AG09309 (cell line): ENCODE measurements around the gene POU6F2.

Experiments used
- DNase-seq: peaks from one replicate; pipeline ENCODE4 v3.0.0-alpha.2; 2010; ENCODE audit warnings: low read depth
- H3K4me3 ChIP-seq: 2 replicates; pipeline ENCODE4 v1.5.1; 2011; ENCODE audit warnings: mild to moderate bottlenecking, low read depth, low read length, moderate library complexity; ENCODE audit not compliant: control insufficient read depth
- TF ChIP-seq, protein P1 (sequence below): IDR thresholded peaks from 2 replicates; pipeline ENCODE4 v1.5.1; 2011; ENCODE audit warnings: mild to moderate bottlenecking, low read depth, low read length, inconsistent platforms; ENCODE audit not compliant: insufficient read depth, control insufficient read depth; ENCODE audit errors: missing control alignments

Gene POU6F2

DNA sequence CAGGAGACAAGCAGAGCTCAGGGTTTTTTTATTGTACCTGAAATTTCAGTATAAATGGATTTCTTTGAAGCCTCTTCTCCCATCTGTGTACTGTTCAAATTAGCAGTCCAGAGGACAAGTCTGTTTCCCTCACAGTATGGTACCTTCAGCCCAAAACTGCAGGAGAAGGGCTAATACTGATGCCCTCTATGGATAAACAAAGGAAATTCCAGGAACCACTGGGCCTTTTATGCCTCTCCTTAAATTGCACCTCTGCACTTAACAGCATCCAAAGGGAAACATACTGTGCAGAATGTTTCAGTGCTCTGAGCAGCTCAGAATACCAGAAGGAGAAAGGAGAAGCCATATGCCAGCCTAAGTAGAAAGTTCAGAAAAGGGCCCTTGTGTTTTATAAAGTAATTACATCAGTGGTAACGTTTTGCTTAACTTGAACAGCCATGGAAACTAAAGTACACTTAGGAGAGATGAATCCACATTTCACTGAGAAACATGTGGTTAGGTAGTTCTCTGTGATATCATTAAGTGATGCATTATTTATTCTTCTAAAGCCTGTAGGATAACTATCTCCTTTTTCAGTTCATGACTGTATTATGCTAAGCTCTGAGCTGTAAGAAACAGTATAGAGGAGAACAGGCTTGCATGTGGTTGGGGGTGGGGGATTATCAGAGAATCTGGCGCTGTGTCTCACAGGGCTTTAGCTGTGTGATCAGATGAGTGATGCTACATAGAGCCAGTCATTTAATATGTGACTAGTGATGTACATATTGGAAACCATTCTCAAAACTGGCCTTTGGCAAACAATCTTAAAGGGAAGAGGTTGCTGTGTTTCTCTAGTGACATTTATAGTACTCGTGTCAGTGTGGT lies 111.3 kb downstream of the POU6F2 start:
- H3K4me3 ChIP-seq: no peak overlapping the region
- no peak for DNase-seq
- TF ChIP-seq, protein P1, sequence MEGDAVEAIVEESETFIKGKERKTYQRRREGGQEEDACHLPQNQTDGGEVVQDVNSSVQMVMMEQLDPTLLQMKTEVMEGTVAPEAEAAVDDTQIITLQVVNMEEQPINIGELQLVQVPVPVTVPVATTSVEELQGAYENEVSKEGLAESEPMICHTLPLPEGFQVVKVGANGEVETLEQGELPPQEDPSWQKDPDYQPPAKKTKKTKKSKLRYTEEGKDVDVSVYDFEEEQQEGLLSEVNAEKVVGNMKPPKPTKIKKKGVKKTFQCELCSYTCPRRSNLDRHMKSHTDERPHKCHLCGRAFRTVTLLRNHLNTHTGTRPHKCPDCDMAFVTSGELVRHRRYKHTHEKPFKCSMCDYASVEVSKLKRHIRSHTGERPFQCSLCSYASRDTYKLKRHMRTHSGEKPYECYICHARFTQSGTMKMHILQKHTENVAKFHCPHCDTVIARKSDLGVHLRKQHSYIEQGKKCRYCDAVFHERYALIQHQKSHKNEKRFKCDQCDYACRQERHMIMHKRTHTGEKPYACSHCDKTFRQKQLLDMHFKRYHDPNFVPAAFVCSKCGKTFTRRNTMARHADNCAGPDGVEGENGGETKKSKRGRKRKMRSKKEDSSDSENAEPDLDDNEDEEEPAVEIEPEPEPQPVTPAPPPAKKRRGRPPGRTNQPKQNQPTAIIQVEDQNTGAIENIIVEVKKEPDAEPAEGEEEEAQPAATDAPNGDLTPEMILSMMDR: no peak

DNA sequence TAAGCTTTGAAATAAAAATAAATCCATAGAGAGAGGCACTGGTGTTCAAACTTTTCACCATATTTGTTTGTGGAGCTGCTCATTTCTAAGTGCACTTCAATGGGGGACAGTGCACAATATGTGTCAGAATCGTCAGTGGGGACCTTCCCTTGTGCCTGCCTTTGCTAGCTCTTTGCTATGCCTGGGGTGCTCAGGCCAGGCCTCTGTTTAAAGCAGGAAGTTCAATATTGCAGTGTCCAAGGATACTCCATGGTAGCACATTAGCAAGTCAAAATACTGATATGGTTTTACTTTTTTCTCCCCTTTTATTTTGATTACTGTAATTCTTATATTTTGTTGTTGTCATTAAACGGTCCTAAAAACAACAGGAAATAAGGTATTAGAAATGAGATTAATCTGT lies 113.4 kb downstream of the POU6F2 start:
- no peak overlapping the region for H3K4me3 ChIP-seq
- TF ChIP-seq, protein P1: no peak
- no peak for DNase-seq

DNA sequence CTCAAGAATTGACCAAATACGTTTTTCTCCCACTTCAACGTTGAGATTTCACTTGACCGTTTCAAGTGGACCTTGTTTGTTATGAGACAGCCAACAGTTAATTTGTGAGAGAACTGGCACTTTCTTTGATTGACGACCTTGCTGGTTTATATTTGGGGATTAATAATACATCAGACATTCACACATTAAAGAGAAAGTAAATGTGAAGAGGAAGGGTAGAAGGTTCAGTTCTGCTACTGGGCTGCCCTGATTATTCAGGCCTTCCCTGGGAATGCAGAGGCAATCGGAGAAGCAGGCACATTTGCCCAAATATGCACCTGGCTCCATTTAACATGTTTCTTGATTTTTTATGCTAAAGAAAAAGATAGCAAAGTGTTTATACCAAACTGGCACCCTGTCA lies 114.1 kb downstream of the POU6F2 start:
- no peak for DNase-seq
- no peak overlapping the region for H3K4me3 ChIP-seq
- TF ChIP-seq, protein P1: no peak

DNA sequence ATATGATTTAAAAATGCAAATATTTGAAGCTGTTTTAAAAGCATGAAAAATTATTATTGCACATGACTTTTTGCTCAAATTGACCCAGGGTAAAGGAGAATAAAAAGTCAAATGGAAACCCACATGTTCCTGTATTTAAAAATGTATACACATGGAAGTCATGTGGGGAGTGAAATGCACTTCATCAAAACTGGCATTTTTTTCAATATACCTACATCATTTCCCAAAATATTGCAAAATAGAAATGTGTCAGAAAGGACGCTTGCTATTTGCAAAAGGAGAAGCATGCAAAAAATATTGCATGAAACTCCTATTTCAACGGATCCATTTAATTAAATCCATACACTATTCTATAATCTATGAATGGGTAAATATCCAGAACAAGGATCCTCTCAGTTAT lies 117.0 kb downstream of the POU6F2 start:
- TF ChIP-seq, protein P1: no peak
- no peak overlapping the region for H3K4me3 ChIP-seq
- DNase-seq: no peak

DNA sequence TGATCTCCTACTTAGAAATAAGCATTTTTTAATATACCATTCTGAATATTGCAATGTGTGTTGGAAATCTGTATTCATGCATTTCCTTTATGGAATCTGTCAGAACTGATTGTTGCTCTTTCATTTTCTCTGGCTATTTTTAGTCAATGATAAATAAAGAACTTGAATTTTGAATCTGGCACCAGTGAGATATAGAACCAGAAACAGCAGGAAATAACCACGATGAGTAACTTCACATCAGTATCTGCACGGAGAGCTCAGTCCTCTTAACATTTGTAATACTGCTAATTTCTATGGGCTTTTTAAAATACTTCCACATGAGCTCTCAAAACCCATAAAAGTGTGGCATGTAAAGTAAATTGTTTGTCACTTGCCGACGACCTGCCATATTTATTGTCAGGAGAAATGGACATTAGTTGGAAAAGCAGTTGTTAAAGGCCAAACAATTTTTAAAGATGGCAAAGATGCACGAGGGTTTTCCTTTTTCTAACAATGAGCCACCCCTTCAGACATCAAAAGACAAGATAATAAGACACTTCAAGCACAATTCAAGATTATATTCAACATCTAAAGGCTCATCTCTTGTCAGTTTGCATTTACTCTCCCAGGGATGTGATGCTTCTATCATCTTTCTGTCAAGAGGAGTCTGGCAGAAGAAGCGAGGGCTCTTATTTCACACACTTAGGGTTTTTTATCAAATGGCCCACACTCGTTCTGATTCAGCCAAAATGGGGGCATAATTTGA lies 118.3 kb downstream of the POU6F2 start:
- no peak overlapping the region for H3K4me3 ChIP-seq
- DNase-seq: no peak
- TF ChIP-seq, protein P1: no peak

DNA sequence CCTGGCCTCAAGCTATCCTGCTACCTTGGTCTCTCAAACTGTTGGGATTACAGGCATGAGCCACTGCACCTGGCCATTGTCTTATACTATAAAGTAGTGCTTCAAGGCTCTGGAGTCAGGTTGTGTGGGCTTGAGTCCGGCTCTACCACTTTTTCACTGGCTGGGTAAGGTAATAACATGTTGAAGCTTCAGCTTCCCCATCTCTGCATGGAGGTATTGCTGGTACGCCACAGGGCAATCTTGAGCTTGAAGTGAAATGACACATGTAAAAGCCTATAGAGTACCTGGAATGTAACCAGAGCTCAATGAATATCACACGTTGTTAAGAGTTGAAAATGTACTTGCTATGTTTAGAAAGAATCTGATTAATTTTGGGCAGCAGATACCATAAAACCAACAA lies 120.8 kb downstream of the POU6F2 start:
- no peak overlapping the region for H3K4me3 ChIP-seq
- TF ChIP-seq, protein P1: no peak
- DNase-seq: no peak
